ENCODE results near the gene PROS1. TPM values are rescaled to one million over a fixed set of nuclear protein-coding genes. Genes with fewer than 3 reads are reported as not detected.

Gene PROS1
- total and polyA plus RNA-seq, 2 donors (not counting 3 experiments of a cell fraction or from before 2014, with no cell fraction given): 2.6 to 5.2 TPM

GRCh38 chr3:93936549-93936948 lies 37.1 kb downstream of the PROS1 start:
- H3K27me3 ChIP-seq (ENCODE audit: control insufficient read depth in 2 of 2, insufficient read depth in 2 of 2, low read length in 2 of 2): no peaks in the 10 kb centered on the region
- H3K4me2 ChIP-seq (ENCODE audit: insufficient read depth, low read length): no peak overlapping the region
- dilution Hi-C loops (cut with MboI; ENCODE audit: extremely low pct_ligation_motif_present, low sequenced_read_pairs) (no loop called here), intact Hi-C loops (cut with micrococcal nuclease) (no loop called here)
- no peak overlapping the region for H3K27ac ChIP-seq (ENCODE audit: insufficient read depth, low read depth, low read length)
- H3K9ac ChIP-seq (replicated peaks; ENCODE audit: extremely low read depth, insufficient read depth, low read length): no peak overlapping the region
- no TSS peak for BruUV-seq (replicated peaks)
- H3K4me3 ChIP-seq (replicated peaks in 1 of 3; ENCODE audit: insufficient read depth in 1 of 3, low read depth in 1 of 3, low read length in 3 of 3): no peak overlapping the region
- POLR2A ChIA-PET: no interaction called here
- no peak for TF ChIP-seq GATA2 (IDR thresholded peaks at IDR 0.05; ENCODE audit: insufficient read depth, insufficient read length, low read depth, low read length)
- H3K9me1 ChIP-seq (replicated peaks; ENCODE audit: control insufficient read depth, extremely low read depth, insufficient read depth, low read length): no peaks in the 10 kb centered on the region
- H3K9me3 ChIP-seq (replicated peaks; ENCODE audit: control insufficient read depth, insufficient read depth, low read length): no peaks in the 10 kb centered on the region
- no peak overlapping the region for H2AFZ ChIP-seq (ENCODE audit: low read depth, low read length)
- CTCF ChIA-PET: no interaction called here
- FAIRE-seq (no peak), DNase-seq (ENCODE audit: low read depth, low spot score) (no peak)
- H4K20me1 ChIP-seq (replicated peaks; ENCODE audit: control insufficient read depth, extremely low read depth, insufficient read depth, low read length): no peaks in the 10 kb centered on the region
- H3K36me3 ChIP-seq (ENCODE audit: control insufficient read depth in 2 of 2, extremely low read depth in 1 of 2, insufficient read depth in 2 of 2, low read length in 2 of 2): no peaks in the 10 kb centered on the region
- H3K4me1 ChIP-seq (ENCODE audit: control insufficient read depth, extremely low read depth, insufficient read depth, low read length): no peaks in the 10 kb centered on the region
- no peaks in the 10 kb centered on the region for H3K79me2 ChIP-seq (ENCODE audit: control insufficient read depth, insufficient read depth, low read length)

DNA sequence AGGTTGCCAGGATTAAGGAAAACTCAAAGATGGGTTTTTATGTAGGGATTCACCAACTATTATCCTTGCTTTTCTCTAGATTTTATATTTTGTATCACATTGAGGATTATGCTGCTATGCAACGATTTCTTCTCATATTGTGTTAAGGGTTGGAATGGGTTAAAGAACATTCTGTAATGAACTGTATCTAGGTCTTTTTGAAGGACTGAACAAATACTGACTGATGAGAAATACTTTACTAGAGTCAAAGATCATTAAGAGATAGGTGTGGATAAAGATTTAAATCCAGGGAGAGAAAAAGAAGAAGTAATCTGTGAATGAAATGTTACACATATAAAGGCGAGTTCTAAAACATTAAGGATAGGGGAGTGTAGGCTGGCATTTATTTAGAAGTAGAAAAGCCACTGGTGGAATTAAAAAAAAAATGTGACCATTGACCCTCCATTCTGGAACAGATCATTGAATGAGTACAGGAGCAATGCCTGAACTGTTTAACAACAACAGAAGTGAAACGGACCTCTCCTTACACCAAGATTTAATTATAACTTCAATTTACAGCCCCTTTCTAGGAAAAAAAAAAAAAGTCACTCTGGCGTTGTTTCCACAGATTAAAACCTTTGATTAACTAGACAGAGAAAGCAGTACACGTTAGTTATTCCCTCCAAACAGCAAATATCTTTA lies 39.2 kb downstream of the PROS1 start:
- POLR2A ChIA-PET: no interaction called here
- H3K9me1 ChIP-seq (replicated peaks; ENCODE audit: control insufficient read depth, extremely low read depth, insufficient read depth, low read length): no peaks in the 10 kb centered on the region
- DNase-seq (ENCODE audit: low read depth, low spot score) (no peak), FAIRE-seq (no peak)
- no peak overlapping the region for H3K4me3 ChIP-seq (replicated peaks in 1 of 3; ENCODE audit: insufficient read depth in 1 of 3, low read depth in 1 of 3, low read length in 3 of 3)
- H2AFZ ChIP-seq (ENCODE audit: low read depth, low read length): no peak overlapping the region
- CTCF ChIA-PET: no interaction called here
- H3K4me1 ChIP-seq (ENCODE audit: control insufficient read depth, extremely low read depth, insufficient read depth, low read length): no peaks in the 10 kb centered on the region
- no peak overlapping the region for H3K27ac ChIP-seq (ENCODE audit: insufficient read depth, low read depth, low read length)
- dilution Hi-C loops (cut with MboI; ENCODE audit: extremely low pct_ligation_motif_present, low sequenced_read_pairs) (no loop called here), intact Hi-C loops (cut with micrococcal nuclease) (no loop called here)
- H4K20me1 ChIP-seq (replicated peaks; ENCODE audit: control insufficient read depth, extremely low read depth, insufficient read depth, low read length): no peaks in the 10 kb centered on the region
- H3K9me3 ChIP-seq (replicated peaks; ENCODE audit: control insufficient read depth, insufficient read depth, low read length): no peaks in the 10 kb centered on the region
- BruUV-seq (replicated peaks): no TSS peak
- no peaks in the 10 kb centered on the region for H3K79me2 ChIP-seq (ENCODE audit: control insufficient read depth, insufficient read depth, low read length)
- no peak overlapping the region for H3K9ac ChIP-seq (replicated peaks; ENCODE audit: extremely low read depth, insufficient read depth, low read length)
- H3K4me2 ChIP-seq (ENCODE audit: insufficient read depth, low read length): no peak overlapping the region
- no peak for TF ChIP-seq MYC (IDR thresholded peaks at IDR 0.05; ENCODE audit: low read depth, low read length)
- no peak for TF ChIP-seq GATA2 (IDR thresholded peaks at IDR 0.05; ENCODE audit: insufficient read depth, insufficient read length, low read depth, low read length)
- TF ChIP-seq POLR2A (IDR thresholded peaks at IDR 0.05; ENCODE audit: low read depth, low read length): no peak
- TF ChIP-seq, protein P1, sequence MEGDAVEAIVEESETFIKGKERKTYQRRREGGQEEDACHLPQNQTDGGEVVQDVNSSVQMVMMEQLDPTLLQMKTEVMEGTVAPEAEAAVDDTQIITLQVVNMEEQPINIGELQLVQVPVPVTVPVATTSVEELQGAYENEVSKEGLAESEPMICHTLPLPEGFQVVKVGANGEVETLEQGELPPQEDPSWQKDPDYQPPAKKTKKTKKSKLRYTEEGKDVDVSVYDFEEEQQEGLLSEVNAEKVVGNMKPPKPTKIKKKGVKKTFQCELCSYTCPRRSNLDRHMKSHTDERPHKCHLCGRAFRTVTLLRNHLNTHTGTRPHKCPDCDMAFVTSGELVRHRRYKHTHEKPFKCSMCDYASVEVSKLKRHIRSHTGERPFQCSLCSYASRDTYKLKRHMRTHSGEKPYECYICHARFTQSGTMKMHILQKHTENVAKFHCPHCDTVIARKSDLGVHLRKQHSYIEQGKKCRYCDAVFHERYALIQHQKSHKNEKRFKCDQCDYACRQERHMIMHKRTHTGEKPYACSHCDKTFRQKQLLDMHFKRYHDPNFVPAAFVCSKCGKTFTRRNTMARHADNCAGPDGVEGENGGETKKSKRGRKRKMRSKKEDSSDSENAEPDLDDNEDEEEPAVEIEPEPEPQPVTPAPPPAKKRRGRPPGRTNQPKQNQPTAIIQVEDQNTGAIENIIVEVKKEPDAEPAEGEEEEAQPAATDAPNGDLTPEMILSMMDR (IDR thresholded peaks at IDR 0.05; ENCODE audit: extremely low read depth in 1 of 2, insufficient read depth in 1 of 2, low read depth in 1 of 2, low read length in 2 of 2): no peak
- no peak for TF ChIP-seq EZH2 (IDR thresholded peaks at IDR 0.05; ENCODE audit: borderline replicate concordance, low read depth, low read length, severe bottlenecking)
- TF ChIP-seq, protein P2, sequence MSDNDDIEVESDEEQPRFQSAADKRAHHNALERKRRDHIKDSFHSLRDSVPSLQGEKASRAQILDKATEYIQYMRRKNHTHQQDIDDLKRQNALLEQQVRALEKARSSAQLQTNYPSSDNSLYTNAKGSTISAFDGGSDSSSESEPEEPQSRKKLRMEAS (IDR thresholded peaks at IDR 0.05; ENCODE audit: insufficient read depth, insufficient read length): no peak
- no peak for TF ChIP-seq FOS (IDR thresholded peaks at IDR 0.05; ENCODE audit: borderline replicate concordance, insufficient read depth, low read length)
- TF ChIP-seq JUN (IDR thresholded peaks at IDR 0.05; ENCODE audit: borderline replicate concordance, insufficient read depth, insufficient read length, low read depth): no peak
- TF ChIP-seq POLR2AphosphoS5 (IDR thresholded peaks at IDR 0.05; ENCODE audit: insufficient read depth, low read depth, low read length): no peak
- H3K36me3 ChIP-seq (ENCODE audit: control insufficient read depth in 2 of 2, extremely low read depth in 1 of 2, insufficient read depth in 2 of 2, low read length in 2 of 2): no peaks in the 10 kb centered on the region
- no peaks in the 10 kb centered on the region for H3K27me3 ChIP-seq (ENCODE audit: control insufficient read depth in 2 of 2, insufficient read depth in 2 of 2, low read length in 2 of 2)
